ENCODE measurements around the gene ABHD11. TPM values are rescaled to one million over a fixed set of nuclear protein-coding genes. Genes with fewer than 3 reads are reported as not detected.

The ABHD11 gene
- total RNA-seq, 4 donors from 2014 or later: 5.6 to 8.5 (median 6.6) TPM

GRCh38 chr7:73742338-73742752 is 3.7 kb upstream of the ABHD11 start:
- Histone ChIP-seq H3K4me3 (no peak overlapping the region), H3K27me3 (no peaks in the 10 kb centered on the region), H3K27ac (peak overlapping the region in 1 of 4 donors; percentile 42), H3K4me1 (peaks cover 0 to 38% (median 12%) of the 10 kb centered on the region in 3 donors), H3K36me3 (peaks cover 0 to 2% of the 10 kb centered on the region in 2 donors), H3K9me3 (no peaks in the 10 kb centered on the region)
- no peak for TF ChIP-seq POLR2AphosphoS5 (IDR thresholded peaks at IDR 0.05)
- no peak for TF ChIP-seq EP300 (IDR thresholded peaks at IDR 0.05)
- TF ChIP-seq POLR2A (IDR thresholded peaks at IDR 0.05): no peak
- TF ChIP-seq, protein P1, sequence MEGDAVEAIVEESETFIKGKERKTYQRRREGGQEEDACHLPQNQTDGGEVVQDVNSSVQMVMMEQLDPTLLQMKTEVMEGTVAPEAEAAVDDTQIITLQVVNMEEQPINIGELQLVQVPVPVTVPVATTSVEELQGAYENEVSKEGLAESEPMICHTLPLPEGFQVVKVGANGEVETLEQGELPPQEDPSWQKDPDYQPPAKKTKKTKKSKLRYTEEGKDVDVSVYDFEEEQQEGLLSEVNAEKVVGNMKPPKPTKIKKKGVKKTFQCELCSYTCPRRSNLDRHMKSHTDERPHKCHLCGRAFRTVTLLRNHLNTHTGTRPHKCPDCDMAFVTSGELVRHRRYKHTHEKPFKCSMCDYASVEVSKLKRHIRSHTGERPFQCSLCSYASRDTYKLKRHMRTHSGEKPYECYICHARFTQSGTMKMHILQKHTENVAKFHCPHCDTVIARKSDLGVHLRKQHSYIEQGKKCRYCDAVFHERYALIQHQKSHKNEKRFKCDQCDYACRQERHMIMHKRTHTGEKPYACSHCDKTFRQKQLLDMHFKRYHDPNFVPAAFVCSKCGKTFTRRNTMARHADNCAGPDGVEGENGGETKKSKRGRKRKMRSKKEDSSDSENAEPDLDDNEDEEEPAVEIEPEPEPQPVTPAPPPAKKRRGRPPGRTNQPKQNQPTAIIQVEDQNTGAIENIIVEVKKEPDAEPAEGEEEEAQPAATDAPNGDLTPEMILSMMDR (IDR thresholded peaks at IDR 0.05): no peak
- 67% methylated on average over 3 of the region's 7 CpGs; no CpG with 5 or more reads in 1 of the 2 donors for WGBS, 2 donors (ENCODE audit: low coverage in 1 of 2)
- ATAC-seq: no peak

GRCh38 chr7:73741600-73741999 is 3.0 kb upstream of the ABHD11 start:
- TF ChIP-seq, protein P1 (IDR thresholded peaks at IDR 0.05): no peak
- TF ChIP-seq EP300 (IDR thresholded peaks at IDR 0.05) (no peak), POLR2AphosphoS5 (IDR thresholded peaks at IDR 0.05) (no peak), POLR2A (IDR thresholded peaks at IDR 0.05) (no peak)
- H3K4me1 ChIP-seq: peaks cover 0 to 43% (median 12%) of the 10 kb centered on the region in 3 donors
- no peaks in the 10 kb centered on the region for H3K27me3 ChIP-seq
- H3K27ac ChIP-seq: no peak overlapping the region
- H3K4me3 ChIP-seq: no peak overlapping the region
- no peak for ATAC-seq
- 92 to 100% methylated on average over 1 to 4 of the region's 5 CpGs for WGBS, 2 donors (ENCODE audit: low coverage in 1 of 2)
- H3K9me3 ChIP-seq: no peaks in the 10 kb centered on the region
- peaks cover 0 to 10% of the 10 kb centered on the region in 2 donors for H3K36me3 ChIP-seq

DNA sequence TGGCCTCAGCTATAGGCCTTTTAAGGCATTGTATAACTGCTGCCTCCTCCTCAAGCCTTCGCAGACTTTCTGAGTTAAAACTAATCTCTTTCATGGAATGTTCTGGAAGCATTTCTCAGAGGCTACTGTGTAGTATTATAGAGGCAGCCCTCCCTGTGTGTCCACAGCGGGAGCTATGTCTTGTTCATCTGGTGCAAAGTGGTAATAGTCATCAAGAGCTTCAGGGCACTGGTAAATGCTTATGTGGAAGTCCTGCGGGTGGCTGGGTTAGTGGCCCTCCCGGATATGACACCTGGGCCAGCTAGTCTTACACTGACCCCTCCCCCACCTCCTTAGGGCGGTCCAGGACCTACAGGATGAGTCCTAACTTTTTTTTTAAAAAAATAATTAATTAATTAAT is 2.2 kb upstream of the ABHD11 start:
- ATAC-seq: no peak
- Histone ChIP-seq H3K9me3 (no peaks in the 10 kb centered on the region), H3K4me1 (peaks cover 0 to 36% (median 12%) of the 10 kb centered on the region in 3 donors), H3K27ac (peak overlapping the region in 2 of 4 donors; percentile 7 to 37), H3K27me3 (no peaks in the 10 kb centered on the region), H3K36me3 (peaks cover 0 to 18% of the 10 kb centered on the region in 2 donors), H3K4me3 (no peak overlapping the region)
- 70% methylated on average over 2 of the region's 5 CpGs; no CpG with 5 or more reads in 1 of the 2 donors for WGBS, 2 donors (ENCODE audit: low coverage in 1 of 2)
- TF ChIP-seq, protein P1 (IDR thresholded peaks at IDR 0.05): no peak
- TF ChIP-seq POLR2A (IDR thresholded peaks at IDR 0.05): no peak

- H3K27me3 ChIP-seq: no peaks in the 10 kb centered on the region
- H3K9me3 ChIP-seq: no peaks in the 10 kb centered on the region
- 89 to 90% methylated on average over 7 of the region's 7 CpGs for WGBS, 2 donors (ENCODE audit: low coverage in 1 of 2)
- TF ChIP-seq POLR2AphosphoS5 (IDR thresholded peaks at IDR 0.05): no peak
- no peak for TF ChIP-seq EP300 (IDR thresholded peaks at IDR 0.05)
- TF ChIP-seq POLR2A (IDR thresholded peaks at IDR 0.05): no peak
- TF ChIP-seq, protein P1 (IDR thresholded peaks at IDR 0.05): no peak
- ATAC-seq: no peak
- H3K4me3 ChIP-seq: no peak overlapping the region
- peaks cover 0 to 24% of the 10 kb centered on the region in 2 donors for H3K36me3 ChIP-seq
- H3K4me1 ChIP-seq: peaks cover 0 to 41% (median 12%) of the 10 kb centered on the region in 3 donors
- peak overlapping the region in 2 of 4 donors; percentile 7 to 37 for H3K27ac ChIP-seq
Observed at GRCh38 chr7:73740212-73740611, 1.6 kb upstream of the ABHD11 start.

DNA sequence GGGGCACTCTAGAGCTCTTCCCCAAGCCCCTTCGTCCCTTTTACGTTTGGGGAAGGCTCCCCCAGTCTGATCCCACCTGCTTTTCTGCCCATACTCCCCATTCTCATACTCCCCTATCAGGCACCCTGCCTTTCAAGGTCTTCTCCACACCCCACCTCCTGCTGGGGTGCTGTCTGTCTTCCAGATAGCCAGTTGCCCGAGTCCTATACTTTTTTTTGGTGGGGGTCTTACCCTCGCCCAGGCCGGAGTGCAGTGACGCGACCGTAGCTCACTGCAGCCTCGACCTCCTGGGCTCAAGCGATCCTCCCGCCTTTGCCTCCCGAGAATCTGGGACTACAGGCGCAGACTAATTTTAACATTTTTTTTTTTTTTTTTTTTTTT is 775 bp upstream of the ABHD11 start:
- Histone ChIP-seq H3K27me3 (no peaks in the 10 kb centered on the region), H3K36me3 (peaks cover 0 to 25% of the 10 kb centered on the region in 2 donors), H3K27ac (peak overlapping the region; percentile 47 to 92 (median 88)), H3K4me3 (peak overlapping the region; percentile 49 to 65), H3K4me1 (peaks cover 0 to 49% (median 12%) of the 10 kb centered on the region in 3 donors), H3K9me3 (no peaks in the 10 kb centered on the region)
- TF ChIP-seq, protein P1 (IDR thresholded peaks at IDR 0.05): no peak
- TF ChIP-seq POLR2A (IDR thresholded peaks at IDR 0.05): no peak
- WGBS, 2 donors (ENCODE audit: low coverage in 1 of 2): 0 to 30% methylated on average over 1 to 9 of the region's 13 CpGs
- ATAC-seq: no peak

Measured in gastroesophageal sphincter (tissue), 4 donors.